ENCODE data around the gene HHAT.
"Not testable (repeated sequence)": the region's sequence is repeated elsewhere in the genome, so short reads cannot be mapped to it uniquely, and the experiment has no call there.

HHAT gene

DNA sequence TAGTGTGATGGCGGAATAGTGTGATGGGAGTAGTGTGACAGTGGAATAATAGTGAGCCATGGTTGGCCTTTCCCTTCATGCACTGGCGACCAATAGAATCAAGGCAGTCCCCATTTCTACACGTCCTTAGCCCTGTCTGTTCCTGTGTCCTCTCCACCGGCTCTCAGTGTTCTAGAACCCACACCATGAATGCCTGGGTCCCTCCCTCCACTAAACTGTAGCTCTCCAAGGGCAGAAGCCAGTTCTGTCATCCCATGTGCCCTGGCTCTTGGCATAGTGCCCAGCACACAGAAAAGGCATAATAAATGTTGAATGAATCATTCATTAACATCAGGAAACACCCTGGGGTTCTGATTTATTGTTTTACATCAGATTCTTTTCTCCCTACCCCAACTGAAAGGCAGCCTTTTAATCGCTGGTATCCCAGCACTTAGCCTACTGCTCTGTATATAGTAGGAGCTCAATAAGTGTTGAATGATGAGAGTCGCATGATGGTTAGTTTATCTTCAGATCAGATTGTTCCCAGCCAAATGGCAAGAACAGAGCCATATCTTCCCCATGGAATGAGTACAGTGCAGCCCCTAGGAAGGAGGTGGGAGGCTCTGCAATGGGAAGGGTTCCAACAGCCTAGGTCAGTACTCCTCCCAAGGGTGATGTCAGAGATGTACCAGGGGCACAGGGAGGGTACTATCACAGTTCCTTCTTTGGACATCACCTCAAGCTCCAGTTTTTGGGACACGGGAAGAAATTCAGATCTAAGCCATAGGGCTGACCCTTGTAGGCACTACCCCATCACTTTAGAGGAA is 325.7 kb downstream of the HHAT start:
- DNase-seq = no peak

DNA sequence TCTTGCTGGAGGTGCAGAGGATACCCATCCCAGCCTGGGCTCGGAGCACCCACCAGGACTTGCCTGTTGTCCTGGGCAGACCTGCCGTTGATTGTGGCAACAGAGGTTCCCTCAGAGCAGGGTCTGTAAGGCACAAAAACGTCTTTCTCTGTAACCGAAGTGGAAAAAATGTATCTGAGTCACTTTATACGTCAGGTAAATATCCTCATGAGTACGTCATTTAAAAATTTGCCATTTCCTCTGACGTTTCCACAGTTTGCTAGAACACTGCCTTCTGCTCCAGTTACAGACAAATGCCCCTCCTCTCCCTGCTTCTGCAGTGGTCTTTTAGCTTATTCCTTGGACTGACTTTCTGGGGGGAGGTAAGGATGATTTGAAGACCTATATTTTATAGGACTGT is 326.8 kb downstream of the HHAT start:
- DNase-seq = no peak

- DNase-seq = no peak
These were observed 329.1 kb downstream of the HHAT start for GRCh38 chr1:210657806-210658205.

DNA sequence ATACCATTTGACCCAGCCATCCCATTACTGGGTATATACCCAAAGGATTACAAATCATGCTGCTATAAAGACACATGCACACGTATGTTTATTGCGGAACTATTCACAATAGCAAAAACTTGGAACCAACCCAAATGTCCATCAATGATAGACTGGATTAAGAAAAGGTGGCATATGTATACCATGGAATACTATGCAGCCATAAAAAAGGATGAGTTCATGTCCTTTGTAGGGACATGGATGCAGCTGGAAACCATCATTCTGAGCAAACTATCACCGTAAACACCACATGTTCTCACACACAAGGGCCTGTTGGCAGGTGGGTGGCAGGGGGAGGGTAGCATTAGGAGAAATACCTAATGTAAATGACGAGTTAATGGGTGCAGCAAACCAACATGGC is 332.8 kb downstream of the HHAT start:
- DNase-seq = not testable (repeated sequence)

- DNase-seq = no peak
These were observed 333.8 kb downstream of the HHAT start for GRCh38 chr1:210662291-210663050.

DNA sequence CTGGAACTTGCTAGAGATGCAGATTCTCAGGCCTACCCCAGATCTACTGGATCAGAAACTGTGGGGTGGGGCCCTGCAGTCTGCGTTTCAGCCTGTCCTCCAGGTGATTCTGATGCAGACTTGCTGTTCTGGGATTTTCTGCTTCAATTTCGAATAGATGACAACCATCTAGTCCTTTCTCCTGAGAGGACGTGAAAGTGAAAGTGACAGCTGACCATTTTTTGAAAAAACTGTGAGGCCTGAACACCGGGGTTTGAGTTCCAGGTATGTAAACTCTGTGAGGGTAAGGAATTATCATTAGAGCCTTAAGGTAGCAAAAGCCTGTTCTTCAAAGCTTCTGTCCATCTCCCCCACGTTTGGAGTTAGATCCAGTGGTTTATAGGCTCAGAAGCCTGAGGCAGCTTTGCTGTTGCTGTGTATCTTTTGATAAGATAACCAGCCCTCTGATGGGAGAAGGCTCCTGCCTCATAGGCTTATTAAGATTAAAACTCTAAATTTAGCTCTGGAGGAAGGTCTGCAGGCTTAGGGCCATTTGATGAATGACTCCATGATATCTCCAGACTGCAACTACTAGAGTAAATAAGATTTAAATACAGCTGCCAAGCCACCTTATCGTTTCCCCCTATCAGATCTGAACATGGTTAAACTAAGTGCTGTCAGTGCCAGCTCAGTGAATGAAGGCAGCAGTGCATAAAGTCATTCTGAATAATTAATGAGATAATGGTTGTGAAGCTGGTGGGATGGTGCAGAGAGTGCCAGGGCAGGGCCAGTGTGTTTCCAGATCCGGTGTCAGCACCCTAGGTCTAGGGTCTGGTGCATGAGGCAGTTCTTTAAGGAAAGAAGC is 335.2 kb downstream of the HHAT start:
- peak; percentile 48 for DNase-seq

- no peak for DNase-seq
These were observed 341.2 kb downstream of the HHAT start for GRCh38 chr1:210669951-210670350.

DNA sequence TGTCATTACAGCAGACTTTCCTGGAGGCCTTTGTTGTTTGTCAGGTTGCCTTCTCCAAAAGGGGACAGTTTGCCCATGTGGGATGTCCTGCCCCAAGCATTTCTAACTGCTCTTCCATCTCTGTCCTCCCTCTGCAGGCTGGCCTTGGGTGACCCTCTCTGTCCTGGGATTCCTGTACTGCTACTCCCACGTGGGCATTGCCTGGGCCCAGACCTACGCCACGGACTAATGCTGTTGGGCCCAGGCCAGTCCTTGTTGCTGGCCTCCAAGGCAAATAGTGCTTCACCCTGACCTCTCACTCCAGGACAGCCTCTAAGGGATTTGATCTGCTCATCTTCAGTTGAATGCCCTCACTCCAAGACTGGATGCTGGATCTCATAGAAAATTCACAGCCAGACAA is 345.4 kb downstream of the HHAT start:
- DNase-seq = no peak

GRCh38 chr1:210676539-210676938 is 347.8 kb downstream of the HHAT start:
- no peak for DNase-seq

DNA sequence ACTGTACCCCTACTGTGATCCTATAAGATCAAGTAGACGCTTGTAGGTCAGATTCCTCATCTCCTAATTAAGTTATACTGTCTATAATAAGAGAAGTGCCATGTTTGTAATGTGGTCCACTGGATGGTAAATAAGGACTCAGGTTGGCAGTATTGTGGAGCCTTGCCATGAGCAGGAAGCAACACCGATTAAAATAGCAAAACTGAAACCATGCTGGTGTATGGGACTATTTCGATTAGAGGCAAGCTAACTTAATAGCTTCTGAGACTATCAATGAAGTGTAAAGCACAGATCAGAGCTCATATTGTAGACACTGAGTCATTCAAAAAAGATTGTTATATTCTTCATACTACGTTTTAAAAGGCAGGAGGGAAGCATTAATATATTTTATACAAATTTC is 348.8 kb downstream of the HHAT start:
- no peak for DNase-seq

DNA sequence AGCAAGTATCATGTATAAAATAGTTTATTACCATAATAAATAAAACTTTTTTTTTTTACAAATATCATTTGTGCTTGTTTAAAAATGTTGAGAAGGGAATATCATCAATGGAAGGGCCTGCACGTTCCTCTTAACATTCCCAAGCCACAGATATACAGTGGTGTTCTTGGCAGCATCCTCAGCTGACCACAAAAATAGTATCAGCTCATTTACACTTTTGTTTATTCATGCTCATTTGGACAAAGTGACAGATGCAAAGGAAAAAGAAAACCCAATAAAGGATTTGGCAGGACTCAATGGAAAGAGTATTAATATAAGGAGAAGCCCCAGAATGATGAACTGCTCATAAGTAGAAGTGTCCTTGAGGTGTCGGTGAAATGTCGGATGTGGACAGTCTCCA is 349.6 kb downstream of the HHAT start:
- no peak for DNase-seq

- DNase-seq = no peak
These were observed 352.5 kb downstream of the HHAT start for GRCh38 chr1:210681158-210681557.

DNA sequence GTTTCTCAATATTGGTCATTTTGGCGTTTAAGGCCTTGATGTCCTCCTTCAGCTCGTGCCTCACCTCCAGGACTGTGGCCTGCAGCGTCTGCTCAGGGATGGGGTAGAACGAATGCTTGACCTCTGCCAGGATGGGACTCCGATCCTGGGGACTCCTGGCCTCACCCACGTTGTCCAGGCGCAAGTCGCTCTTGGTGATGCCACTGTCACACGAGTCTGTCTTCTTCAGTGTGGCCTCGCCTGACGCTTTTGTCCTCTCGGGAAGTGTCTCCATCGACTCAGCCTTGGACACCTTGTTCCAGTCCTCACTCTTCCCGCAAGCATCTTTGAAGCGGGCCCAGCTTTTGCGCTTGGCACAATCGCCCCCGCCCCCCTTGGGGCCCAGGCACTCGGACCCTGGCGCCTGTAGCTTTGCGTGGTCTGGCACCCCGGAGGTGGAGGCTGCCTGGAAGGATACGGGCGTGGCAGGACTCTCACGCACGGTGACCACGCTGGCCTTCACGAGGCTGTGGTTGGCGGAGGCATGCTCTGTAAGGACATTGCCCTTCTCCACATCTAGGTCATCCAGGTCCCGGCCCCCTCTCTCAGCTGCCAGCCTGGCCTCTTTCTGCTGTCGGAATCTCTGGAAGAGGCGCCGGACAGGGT is 354.8 kb downstream of the HHAT start:
- no peak for DNase-seq

DNA sequence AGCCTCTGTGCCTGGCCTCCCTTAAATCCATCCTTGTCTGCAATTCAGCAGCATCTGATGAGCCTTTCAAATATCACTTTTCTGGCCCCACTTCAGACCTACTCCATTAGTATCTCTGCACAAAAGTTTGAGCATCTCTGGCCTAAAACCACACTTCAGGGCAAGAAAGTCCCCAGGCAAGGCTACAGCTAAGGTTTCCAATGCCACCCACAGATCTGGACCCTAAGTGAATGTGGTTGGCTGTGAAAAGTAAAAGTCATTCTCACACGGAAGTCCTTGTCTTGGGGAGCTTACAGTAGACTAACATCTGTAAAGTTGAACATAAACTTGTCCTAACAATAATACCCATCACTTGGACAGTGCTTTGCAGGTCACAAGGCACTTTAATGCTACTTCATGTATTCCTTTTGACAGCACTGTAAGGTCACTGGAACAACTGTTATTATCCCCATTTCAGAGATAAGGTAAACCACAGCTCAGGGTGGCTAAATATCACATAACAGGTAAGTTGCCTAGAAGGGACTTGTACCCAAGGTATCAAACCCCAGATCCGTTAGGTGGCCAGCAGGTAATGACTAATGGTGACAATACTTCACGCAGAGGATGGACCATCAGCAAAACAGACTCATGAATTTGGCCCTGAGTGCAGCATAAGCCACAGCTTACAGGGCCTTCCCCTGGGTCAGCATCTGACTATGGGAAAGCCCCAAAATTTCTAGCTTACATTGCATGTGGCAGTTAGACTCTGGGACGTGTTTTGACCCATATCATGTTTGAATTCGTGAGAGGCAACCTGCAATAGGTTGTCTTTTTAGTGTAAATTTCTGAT is 356.0 kb downstream of the HHAT start:
- DNase-seq = no peak

GRCh38 chr1:210685295-210685650 is 356.6 kb downstream of the HHAT start:
- no peak for DNase-seq

DNA sequence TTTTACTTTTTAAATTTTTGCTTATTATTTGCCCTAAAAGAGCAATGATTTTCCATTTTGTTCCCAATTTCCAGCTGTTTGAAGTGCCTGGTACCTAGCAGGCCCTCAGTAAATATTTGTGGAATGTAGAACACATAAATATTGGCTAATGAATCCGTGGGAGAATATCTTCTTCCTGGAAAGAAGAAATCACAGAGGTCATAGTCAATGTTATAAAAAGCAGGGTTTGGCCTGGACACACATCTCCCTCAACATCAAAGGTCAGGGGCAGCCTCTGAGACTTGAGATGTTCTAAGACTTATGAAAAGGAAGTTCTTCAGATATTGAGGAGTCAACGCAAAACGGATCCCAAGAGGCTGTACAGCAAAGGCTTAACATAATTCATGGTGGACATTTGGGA is 358.1 kb downstream of the HHAT start:
- DNase-seq = no peak

DNA sequence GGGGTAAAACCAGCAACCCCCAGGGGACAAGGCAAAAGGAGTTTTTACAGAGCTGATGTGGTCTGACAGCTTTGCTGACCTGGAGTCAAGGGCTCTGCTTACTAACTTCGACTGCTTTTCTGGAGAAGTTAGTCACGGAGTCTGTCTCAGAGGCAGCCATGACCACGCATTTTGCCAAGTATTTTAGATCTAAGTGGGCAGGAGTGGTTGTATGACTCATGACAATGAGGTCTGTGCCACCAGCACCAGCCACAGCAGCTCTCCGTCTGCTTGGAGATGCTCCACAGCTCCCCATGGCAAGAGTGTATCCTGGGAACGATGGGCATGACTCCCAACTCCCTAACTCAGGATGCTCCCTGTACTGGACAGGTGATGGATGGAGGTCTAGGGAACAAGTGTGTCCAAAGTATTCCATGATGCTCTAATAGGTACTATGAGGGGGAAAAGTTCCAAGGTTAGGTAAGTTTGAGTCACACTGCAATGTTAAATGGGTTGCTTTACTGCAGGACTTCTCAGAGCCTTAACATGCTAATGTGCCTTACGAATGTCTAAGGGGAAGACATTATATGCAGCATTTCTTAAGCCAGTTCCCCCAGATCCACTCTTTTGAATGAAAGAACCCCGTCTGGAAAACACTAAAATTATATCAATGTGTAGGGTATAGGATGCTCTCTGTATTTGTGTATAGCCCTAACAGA is 359.0 kb downstream of the HHAT start:
- no peak for DNase-seq

- DNase-seq = no peak
These were observed 360.0 kb downstream of the HHAT start for GRCh38 chr1:210688512-210689234.

DNA sequence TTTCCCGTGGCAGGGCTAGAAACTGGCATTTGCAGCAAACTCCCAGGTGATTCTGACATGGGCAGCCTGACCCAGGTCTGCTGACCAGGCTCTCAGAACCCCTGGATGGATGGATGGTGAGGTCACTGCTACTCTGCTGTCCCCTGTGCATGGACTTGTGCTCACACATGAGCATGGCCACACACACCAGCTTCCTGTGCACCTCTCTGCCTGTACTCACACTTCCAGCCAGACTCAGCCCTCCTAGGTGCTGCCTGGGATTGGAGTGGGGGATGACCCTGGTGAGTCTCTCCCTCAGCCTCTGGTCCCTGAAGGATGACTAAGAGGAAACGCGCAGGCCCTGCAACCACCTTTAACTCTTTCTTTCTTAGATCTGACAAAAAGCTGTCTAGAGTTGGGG is 361.1 kb downstream of the HHAT start:
- DNase-seq = no peak

DNA sequence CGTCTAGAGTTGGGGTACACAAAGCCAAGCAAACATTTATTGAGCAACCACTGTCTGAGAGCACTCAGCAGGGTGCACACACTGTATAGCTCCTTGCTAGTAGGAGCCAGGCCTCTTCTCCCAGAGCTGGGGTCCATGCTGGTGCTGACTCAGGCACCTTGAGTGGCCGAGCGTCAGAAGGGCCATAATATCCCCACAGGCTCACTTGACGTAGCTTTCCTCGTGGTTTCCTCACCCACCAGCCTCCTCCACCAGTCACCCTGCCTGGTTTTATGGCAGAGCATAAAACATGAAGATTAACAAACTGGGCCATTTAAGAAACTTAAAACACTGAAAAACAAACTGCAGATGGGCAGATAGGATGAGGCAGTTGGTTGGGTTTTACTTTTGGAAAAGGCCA is 361.5 kb downstream of the HHAT start:
- DNase-seq = no peak

Data from NCI-H1436 (cell line).